IMR-90 (cell line): Measurements from ENCODE around the gene NMUR1. TPM values are rescaled to one million over a fixed set of nuclear protein-coding genes. Genes with fewer than 3 reads are reported as not detected.

Source experiments
- ATAC-seq: fragments of 200-7000 bp; cut with Tn5 transposase; 2 replicates; pipeline ENCODE4 v1.9.1; 2020; ENCODE audit warnings: low read depth, mild to moderate bottlenecking, moderate library complexity
- BruUV-seq: library from RNA; stranded (reverse); fragments of 400-500 nt; replicated peaks from 2 replicates; lab custom pipeline; 2021; lab: Mats Ljungman, UMichigan
- CTCF ChIA-PET: fragments of 300-600 bp; formaldehyde crosslinking; extraction: SDS; loops from one replicate; lab custom pipeline; 2021; ENCODE audit warnings: antibody characterized with exemption; lab: Yijun Ruan, JAX
- POLR2A ChIA-PET: fragments of 300-600 bp; sonication (Branson Sonifier 250); formaldehyde crosslinking; loops from one replicate; lab custom pipeline; 2022; ENCODE audit warnings: antibody characterized with exemption; ENCODE audit not compliant: unreplicated experiment; lab: Charles Lee
- DNase-seq: peaks from one replicate; pipeline ENCODE4 v3.0.0; 2013
- H2AFZ ChIP-seq: replicated peaks from 2 replicates; pipeline ENCODE3; 2013; ENCODE audit warnings: low read length, mild to moderate bottlenecking; ENCODE audit not compliant: poor library complexity
- H2AK5ac ChIP-seq: 2 replicates; pipeline ENCODE4 v1.6.1; 2013; ENCODE audit warnings: low read depth, low read length, inconsistent platforms
- H2AK9ac ChIP-seq: replicated peaks from 2 replicates; pipeline ENCODE3; 2013; ENCODE audit warnings: mild to moderate bottlenecking, low read depth, low read length, moderate library complexity; ENCODE audit not compliant: poor library complexity
- H2BK120ac ChIP-seq: 2 replicates; pipeline ENCODE4 v1.6.1; 2013; ENCODE audit warnings: low read depth, low read length, inconsistent platforms
- H2BK15ac ChIP-seq: 3 replicates; pipeline ENCODE4 v1.6.1; 2013; ENCODE audit warnings: low read depth, low read length, inconsistent platforms
- H2BK20ac ChIP-seq: 2 replicates; pipeline ENCODE4 v1.6.1; 2013; ENCODE audit warnings: low read depth, mild to moderate bottlenecking, inconsistent platforms, low read length, moderate library complexity
- H2BK5ac ChIP-seq: 2 replicates; pipeline ENCODE4 v1.6.1; 2013; ENCODE audit warnings: mild to moderate bottlenecking, low read depth, low read length, inconsistent platforms; ENCODE audit not compliant: poor library complexity, severe bottlenecking
- H3K14ac ChIP-seq: replicated peaks from 2 replicates; pipeline ENCODE4 v1.6.1; 2013; ENCODE audit warnings: low read depth, low read length, inconsistent platforms
- H3K18ac ChIP-seq: 2 replicates; pipeline ENCODE4 v1.6.1; 2013; ENCODE audit warnings: low read depth, low read length, control low read depth
- H3K23ac ChIP-seq: 2 replicates; pipeline ENCODE4 v1.6.1; 2013; ENCODE audit warnings: low read depth, low read length, inconsistent platforms
- H3K27ac ChIP-seq: 2 replicates; pipeline ENCODE4 v1.5.1; 2013; ENCODE audit warnings: mild to moderate bottlenecking, control low read depth, low read length; ENCODE audit not compliant: insufficient read depth
- H3K27me3 ChIP-seq: 2 replicates; pipeline ENCODE4 v1.6.1; 2013; ENCODE audit warnings: low read length; ENCODE audit not compliant: control insufficient read depth, insufficient read depth
- H3K36me3 ChIP-seq: 2 replicates; pipeline ENCODE4 v1.6.1; 2013; ENCODE audit warnings: low read length, mixed read lengths; ENCODE audit not compliant: control insufficient read depth, insufficient read depth
- H3K4ac ChIP-seq: 2 replicates; pipeline ENCODE4 v1.6.1; 2013; ENCODE audit warnings: low read depth, low read length, inconsistent platforms
- H3K4me1 ChIP-seq: 2 replicates; pipeline ENCODE4 v1.6.1; 2013; ENCODE audit warnings: low read length, mixed read lengths; ENCODE audit not compliant: control insufficient read depth, insufficient read depth
- H3K4me2 ChIP-seq: 2 replicates; pipeline ENCODE4 v1.6.1; 2013; ENCODE audit warnings: low read depth, mild to moderate bottlenecking, control low read depth, low read length, moderate library complexity
- H3K4me3 ChIP-seq: 2 replicates; pipeline ENCODE4 v1.5.1; 2013; ENCODE audit warnings: low read depth, mild to moderate bottlenecking, control low read depth, low read length, moderate library complexity; ENCODE audit not compliant: insufficient read depth
- H3K56ac ChIP-seq: 2 replicates; pipeline ENCODE4 v1.6.1; 2013; ENCODE audit warnings: low read length, inconsistent platforms; ENCODE audit not compliant: insufficient read depth; ENCODE audit errors: extremely low read depth
- H3K79me1 ChIP-seq, 2 experiments: 2 replicates each; pipeline ENCODE4 v1.6.1; 2013; ENCODE audit warnings: low read length in 2 of 2, inconsistent platforms in 1 of 2, low read depth in 1 of 2
- H3K9ac ChIP-seq: 2 replicates; pipeline ENCODE4 v1.6.1; 2013; ENCODE audit warnings: low read depth, low read length, control low read depth
- H3K9me1 ChIP-seq: 2 replicates; pipeline ENCODE4 v1.6.1; 2013; ENCODE audit warnings: low read length, inconsistent platforms; ENCODE audit not compliant: insufficient read depth
- H3K9me3 ChIP-seq: 2 replicates; pipeline ENCODE4 v1.6.1; 2013; ENCODE audit warnings: low read length; ENCODE audit not compliant: control insufficient read depth, insufficient read depth
- H4K20me1 ChIP-seq: 2 replicates; pipeline ENCODE4 v1.6.1; 2013; ENCODE audit warnings: low read length, inconsistent platforms; ENCODE audit not compliant: insufficient read depth
- H4K5ac ChIP-seq: 2 replicates; pipeline ENCODE4 v1.6.1; 2013; ENCODE audit warnings: mild to moderate bottlenecking, low read depth, low read length, control low read depth
- H4K8ac ChIP-seq, 2 experiments: 2 replicates each; pipeline ENCODE4 v1.6.1; 2013; ENCODE audit warnings: low read depth in 2 of 2, low read length in 2 of 2, control low read depth in 1 of 2, inconsistent platforms in 1 of 2
- H4K91ac ChIP-seq: 2 replicates; pipeline ENCODE4 v1.6.1; 2013; ENCODE audit warnings: low read depth, low read length, inconsistent platforms; ENCODE audit not compliant: insufficient read depth
- BHLHE40 ChIP-seq: fragments of 150-350 bp; IDR thresholded peaks from 2 replicates; pipeline ENCODE4 v1.6.1; 2016; ENCODE audit warnings: mild to moderate bottlenecking, low read depth, low read length
- CEBPB ChIP-seq: IDR thresholded peaks from 2 replicates; pipeline ENCODE4 v1.6.1; 2012; ENCODE audit warnings: low read depth, low read length, improper control_type of control experiment
- CHD1 ChIP-seq: IDR thresholded peaks from 2 replicates; pipeline ENCODE4 v1.6.1; 2012; ENCODE audit warnings: low read depth, low read length, improper control_type of control experiment
- FOS ChIP-seq: fragments of 150-350 bp; IDR thresholded peaks from 2 replicates; pipeline ENCODE4 v1.6.1; 2016; ENCODE audit warnings: low read depth, low read length
- MAFK ChIP-seq: IDR thresholded peaks from 2 replicates; pipeline ENCODE4 v1.6.1; 2012; ENCODE audit warnings: low read depth, low read length, improper control_type of control experiment
- MAZ ChIP-seq: IDR thresholded peaks from 2 replicates; pipeline ENCODE4 v1.6.1; 2012; ENCODE audit warnings: low read depth, mild to moderate bottlenecking, low read length, improper control_type of control experiment, moderate library complexity, borderline replicate concordance
- MXI1 ChIP-seq: IDR thresholded peaks from 2 replicates; pipeline ENCODE4 v1.6.1; 2012; ENCODE audit warnings: low read depth, mild to moderate bottlenecking, low read length, moderate library complexity, borderline replicate concordance
- NFE2L2 ChIP-seq: fragments of 150-350 bp; IDR thresholded peaks from 2 replicates; pipeline ENCODE4 v1.6.1; 2016; ENCODE audit warnings: low read depth, mild to moderate bottlenecking, low read length
- POLR2A ChIP-seq: IDR thresholded peaks from 2 replicates; pipeline ENCODE4 v1.6.1; 2012; ENCODE audit warnings: mild to moderate bottlenecking, low read depth, low read length
- RAD21 ChIP-seq: IDR thresholded peaks from 2 replicates; pipeline ENCODE4 v1.6.1; 2012; ENCODE audit warnings: low read length, improper control_type of control experiment
- RCOR1 ChIP-seq: IDR thresholded peaks from 2 replicates; pipeline ENCODE4 v1.6.1; 2012; ENCODE audit warnings: mild to moderate bottlenecking, low read length, improper control_type of control experiment; ENCODE audit not compliant: insufficient replicate concordance
- RFX5 ChIP-seq: IDR thresholded peaks from 2 replicates; pipeline ENCODE4 v1.8.0; 2012; ENCODE audit warnings: low read depth, mild to moderate bottlenecking, low read length, moderate library complexity
- SMC3 ChIP-seq: fragments of 150-350 bp; IDR thresholded peaks from 2 replicates; pipeline ENCODE4 v1.6.1; 2016; ENCODE audit warnings: low read depth, mild to moderate bottlenecking, antibody characterized with exemption, low read length, moderate library complexity
- whole genome bisulfite sequencing, 2 experiments: methylation state at CpG; one replicate each; pipeline versions ENCODE4 v1.1.5 to v1.1.7; 2013; ENCODE audit warnings: missing lambda C conversion rate in 2 of 2; ENCODE audit not compliant: insufficient read length in 1 of 2; ENCODE audit errors: extremely low coverage in 2 of 2; 5-methylcytosine and 5-hydroxymethylcytosine counted together
- dilution Hi-C: fragments of 300-500 bp; cut with HindIII; formaldehyde crosslinking; loops from one replicate; pipeline ENCODE4 v1.14.3; 2018; ENCODE audit warnings: low sequenced_read_pairs; ENCODE audit not compliant: unreplicated experiment
- in situ Hi-C: fragments of 300-500 bp; cut with MboI; formaldehyde crosslinking; loops from 3 replicates; pipeline ENCODE4 v1.14.3; 2019; ENCODE audit warnings: low sequenced_read_pairs, inconsistent platforms, mixed read lengths
- intact Hi-C: fragments of 100-400 bp; cut with micrococcal nuclease; formaldehyde crosslinking; loops from 2 replicates; pipeline ENCODE4 v1.10.0; 2022
- polyA plus RNA-seq, 3 experiments: library from polyadenylated mRNA; depleted of rRNA; stranded (reverse); fragments of >200 nt; gene quantifications; 2 replicates each; pipeline ENCODE4 v1.2.3, GENCODE V29; 2012; ENCODE audit warnings: low replicate concordance in 1 of 3
- total RNA-seq: library from RNA; depleted of rRNA; stranded (reverse); fragments of >200 nt; gene quantifications from 2 replicates; pipeline ENCODE4 v1.2.3, GENCODE V29; 2012
- TF ChIP-seq, protein P1 (sequence below): fragments of 150-350 bp; IDR thresholded peaks from 2 replicates; pipeline ENCODE4 v1.6.1; 2017; ENCODE audit warnings: mild to moderate bottlenecking, antibody characterized with exemption, low read length, low read depth
- TF ChIP-seq, protein P2 (sequence below): fragments of 150-350 bp; IDR thresholded peaks from 2 replicates; pipeline ENCODE4 v1.6.1; 2016; ENCODE audit warnings: low read depth, mild to moderate bottlenecking, low read length, moderate library complexity, borderline replicate concordance
- TF ChIP-seq, protein P3 (sequence below): conservative IDR thresholded peaks from 2 replicates; pipeline ENCODE4 v1.5.1; 2012; ENCODE audit warnings: mild to moderate bottlenecking, low read depth, low read length, improper control_type of control experiment

Gene NMUR1
- total and polyA plus RNA-seq, 2 of the 4 experiments (the other 2 are of a cell fraction): not detected

- ATAC-seq: no peak
- dilution Hi-C loops (no loop called here), intact Hi-C loops (no loop called here), in situ Hi-C loops (no loop called here)
- no peak overlapping the region for H3K23ac ChIP-seq
- no peak overlapping the region for H3K4ac ChIP-seq
- ChIA-PET POLR2A (no interaction called here), CTCF (no interaction called here)
- H3K9me1 ChIP-seq: no peaks in the 10 kb centered on the region
- H3K4me2 ChIP-seq: no peak overlapping the region
- no peak overlapping the region for H3K18ac ChIP-seq
- H3K36me3 ChIP-seq: no peaks in the 10 kb centered on the region
- 74% methylated on average over 6 of the region's 7 CpGs; no CpG with 5 or more reads in 1 of the 2 experiments for WGBS, 2 experiments
- no peak overlapping the region for H4K91ac ChIP-seq
- DNase-seq: no peak
- no peak overlapping the region for H2BK5ac ChIP-seq
- H3K9me3 ChIP-seq: no peaks in the 10 kb centered on the region
- H3K27me3 ChIP-seq: peaks cover 39% of the 10 kb centered on the region
- H3K27ac ChIP-seq: no peak overlapping the region
- H3K4me3 ChIP-seq: no peak overlapping the region
- H3K56ac ChIP-seq: no peak overlapping the region
- no peaks in the 10 kb centered on the region for H3K4me1 ChIP-seq
- no peak overlapping the region for H2AFZ ChIP-seq
- no peak overlapping the region for H3K9ac ChIP-seq
- H3K79me1 ChIP-seq: no peaks in the 10 kb centered on the region
- no peak overlapping the region for H4K8ac ChIP-seq
- H3K14ac ChIP-seq: no peak overlapping the region
- H4K20me1 ChIP-seq: no peaks in the 10 kb centered on the region
- no peak overlapping the region for H2BK20ac ChIP-seq
- H2AK9ac ChIP-seq: no peak overlapping the region
- H2BK120ac ChIP-seq: no peak overlapping the region
- no peak overlapping the region for H2BK15ac ChIP-seq
- no TSS peak for BruUV-seq
- no peak overlapping the region for H4K5ac ChIP-seq
- no peak for TF ChIP-seq RCOR1
- no peak for TF ChIP-seq RFX5
- no peak for TF ChIP-seq FOS
- TF ChIP-seq BHLHE40: no peak
- no peak for TF ChIP-seq POLR2A
- TF ChIP-seq CHD1: no peak
- no peak for TF ChIP-seq MXI1
- no peak for TF ChIP-seq SMC3
- TF ChIP-seq RAD21: no peak
- TF ChIP-seq MAFK: no peak
- TF ChIP-seq, protein P1, sequence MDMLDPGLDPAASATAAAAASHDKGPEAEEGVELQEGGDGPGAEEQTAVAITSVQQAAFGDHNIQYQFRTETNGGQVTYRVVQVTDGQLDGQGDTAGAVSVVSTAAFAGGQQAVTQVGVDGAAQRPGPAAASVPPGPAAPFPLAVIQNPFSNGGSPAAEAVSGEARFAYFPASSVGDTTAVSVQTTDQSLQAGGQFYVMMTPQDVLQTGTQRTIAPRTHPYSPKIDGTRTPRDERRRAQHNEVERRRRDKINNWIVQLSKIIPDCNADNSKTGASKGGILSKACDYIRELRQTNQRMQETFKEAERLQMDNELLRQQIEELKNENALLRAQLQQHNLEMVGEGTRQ: no peak
- TF ChIP-seq, protein P2, sequence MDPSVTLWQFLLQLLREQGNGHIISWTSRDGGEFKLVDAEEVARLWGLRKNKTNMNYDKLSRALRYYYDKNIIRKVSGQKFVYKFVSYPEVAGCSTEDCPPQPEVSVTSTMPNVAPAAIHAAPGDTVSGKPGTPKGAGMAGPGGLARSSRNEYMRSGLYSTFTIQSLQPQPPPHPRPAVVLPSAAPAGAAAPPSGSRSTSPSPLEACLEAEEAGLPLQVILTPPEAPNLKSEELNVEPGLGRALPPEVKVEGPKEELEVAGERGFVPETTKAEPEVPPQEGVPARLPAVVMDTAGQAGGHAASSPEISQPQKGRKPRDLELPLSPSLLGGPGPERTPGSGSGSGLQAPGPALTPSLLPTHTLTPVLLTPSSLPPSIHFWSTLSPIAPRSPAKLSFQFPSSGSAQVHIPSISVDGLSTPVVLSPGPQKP: no peak
- no peak for TF ChIP-seq CEBPB
- no peak for TF ChIP-seq NFE2L2
- TF ChIP-seq, protein P3, sequence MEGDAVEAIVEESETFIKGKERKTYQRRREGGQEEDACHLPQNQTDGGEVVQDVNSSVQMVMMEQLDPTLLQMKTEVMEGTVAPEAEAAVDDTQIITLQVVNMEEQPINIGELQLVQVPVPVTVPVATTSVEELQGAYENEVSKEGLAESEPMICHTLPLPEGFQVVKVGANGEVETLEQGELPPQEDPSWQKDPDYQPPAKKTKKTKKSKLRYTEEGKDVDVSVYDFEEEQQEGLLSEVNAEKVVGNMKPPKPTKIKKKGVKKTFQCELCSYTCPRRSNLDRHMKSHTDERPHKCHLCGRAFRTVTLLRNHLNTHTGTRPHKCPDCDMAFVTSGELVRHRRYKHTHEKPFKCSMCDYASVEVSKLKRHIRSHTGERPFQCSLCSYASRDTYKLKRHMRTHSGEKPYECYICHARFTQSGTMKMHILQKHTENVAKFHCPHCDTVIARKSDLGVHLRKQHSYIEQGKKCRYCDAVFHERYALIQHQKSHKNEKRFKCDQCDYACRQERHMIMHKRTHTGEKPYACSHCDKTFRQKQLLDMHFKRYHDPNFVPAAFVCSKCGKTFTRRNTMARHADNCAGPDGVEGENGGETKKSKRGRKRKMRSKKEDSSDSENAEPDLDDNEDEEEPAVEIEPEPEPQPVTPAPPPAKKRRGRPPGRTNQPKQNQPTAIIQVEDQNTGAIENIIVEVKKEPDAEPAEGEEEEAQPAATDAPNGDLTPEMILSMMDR: no peak
- no peak for TF ChIP-seq MAZ
- H2AK5ac ChIP-seq: no peak overlapping the region
Measured at GRCh38 chr2:231533777-231534125, 3.5 kb upstream of the NMUR1 start.
